Measurements from ENCODE around the gene RAB3C.

RAB3C gene

DNA sequence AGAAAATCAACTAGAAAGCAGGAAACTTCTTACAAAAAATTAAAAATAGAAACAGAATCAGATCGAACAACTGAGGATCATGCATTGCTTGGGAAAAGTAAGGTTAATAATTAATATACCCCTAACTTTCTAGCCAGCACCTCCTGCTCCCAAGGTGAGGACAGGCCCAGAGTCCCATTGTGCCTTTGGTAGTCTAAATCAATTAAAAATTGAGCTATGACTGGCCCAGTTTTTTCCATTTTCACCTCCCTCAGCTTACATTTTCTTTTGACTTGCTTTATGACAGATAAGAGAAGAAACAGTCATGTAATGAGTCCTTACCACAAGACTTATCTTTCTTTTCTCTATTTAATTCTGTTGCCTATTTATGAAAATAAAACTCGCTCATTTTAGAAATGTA lies 182.2 kb downstream of the RAB3C start:
- DNase-seq (ENCODE audit: low read depth in 1 of 2, low spot score in 1 of 2): no peak

DNA sequence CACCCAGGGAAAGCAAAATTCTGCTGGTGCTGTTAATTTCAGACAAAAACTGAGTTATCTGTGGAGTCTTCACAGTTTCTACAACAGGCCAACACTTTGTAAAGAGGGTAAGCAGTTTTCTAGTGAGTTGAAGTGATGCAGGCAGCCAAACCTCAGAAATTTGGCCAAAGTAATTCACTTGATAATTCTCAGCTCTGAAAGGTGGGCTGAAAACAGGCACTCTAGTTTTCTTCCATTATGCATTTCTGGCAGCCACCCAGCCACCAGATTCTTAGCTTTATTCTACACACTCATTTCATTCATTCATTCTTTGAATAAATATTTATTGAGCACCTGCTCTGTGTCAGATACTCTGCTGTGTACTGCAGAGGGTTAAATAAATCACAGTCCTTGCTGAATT lies 184.2 kb downstream of the RAB3C start:
- DNase-seq (ENCODE audit: low read depth in 1 of 2, low spot score in 1 of 2): no peak

DNA sequence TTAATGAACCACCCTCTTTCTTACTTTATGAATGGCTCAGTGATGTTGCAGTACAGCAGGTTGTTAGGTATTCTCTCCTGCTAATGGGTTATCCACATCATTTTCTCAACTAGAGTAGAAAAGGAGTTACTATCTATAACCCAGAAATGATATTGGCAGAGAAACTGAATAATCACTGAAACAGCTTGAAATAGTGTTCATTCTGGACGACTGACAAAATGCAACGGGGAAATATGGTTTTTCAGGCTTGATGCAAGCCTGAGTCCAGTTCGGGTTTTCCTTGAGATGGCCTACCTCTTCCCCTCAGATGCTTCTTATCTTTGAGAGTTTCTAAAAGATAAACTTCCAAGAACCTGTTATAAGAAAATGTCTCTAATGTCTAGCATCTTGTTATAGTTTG lies 187.3 kb downstream of the RAB3C start:
- no peak for DNase-seq (ENCODE audit: low read depth in 1 of 2, low spot score in 1 of 2)

DNA sequence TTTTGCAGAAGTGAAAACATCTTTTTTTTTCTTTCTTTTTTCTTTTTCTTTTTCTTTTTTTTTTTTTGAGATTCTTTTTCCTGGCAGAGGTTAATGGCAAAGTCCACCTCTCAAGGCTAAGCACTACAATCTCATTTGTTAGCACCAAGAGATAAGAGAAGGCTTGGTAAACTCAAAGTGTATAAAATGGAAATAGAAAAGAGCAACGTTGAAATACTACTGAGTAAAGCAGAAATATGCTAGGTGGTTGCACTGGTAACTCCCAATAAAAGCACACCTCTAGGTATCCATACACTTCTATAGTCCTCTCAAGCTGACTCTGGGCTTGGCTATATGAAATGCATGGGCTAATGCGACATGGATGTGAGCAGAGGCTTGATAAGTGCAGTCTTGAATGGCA lies 188.9 kb downstream of the RAB3C start:
- DNase-seq (ENCODE audit: low read depth in 1 of 2, low spot score in 1 of 2): no peak

DNA sequence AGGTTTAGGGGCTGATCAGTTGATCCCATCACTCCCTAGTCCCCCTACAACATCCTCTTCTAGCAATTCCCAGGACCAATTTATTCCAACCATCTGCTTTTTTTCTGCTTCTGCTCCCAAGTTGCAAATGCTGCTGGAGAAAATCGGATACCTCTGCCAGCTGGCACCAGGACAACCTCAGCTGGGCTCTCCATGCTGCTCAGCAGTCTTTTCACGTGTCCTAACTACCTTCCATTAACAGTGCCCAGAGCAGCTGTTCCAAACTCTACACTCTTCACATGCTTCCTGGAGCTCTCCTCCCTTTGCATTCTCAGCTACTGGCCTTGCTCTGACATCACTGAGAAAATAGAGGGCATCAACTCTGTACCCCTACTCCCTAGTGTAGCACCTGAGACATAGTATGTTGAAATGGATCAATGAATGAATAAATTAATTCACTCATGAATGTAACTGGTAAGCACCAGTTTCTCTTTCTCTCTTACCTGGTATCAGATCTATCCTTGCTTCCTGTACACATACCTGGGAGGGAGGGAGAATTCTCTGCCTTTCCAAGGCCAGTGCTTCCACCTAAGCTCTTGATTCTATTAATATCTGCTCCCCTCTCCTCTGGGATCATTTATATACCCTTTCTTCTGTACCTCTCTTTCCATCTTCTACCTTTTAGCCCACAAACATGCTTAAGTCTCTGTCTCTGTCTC lies 191.0 kb downstream of the RAB3C start:
- no peak for DNase-seq (ENCODE audit: low read depth in 1 of 2, low spot score in 1 of 2)

DNA sequence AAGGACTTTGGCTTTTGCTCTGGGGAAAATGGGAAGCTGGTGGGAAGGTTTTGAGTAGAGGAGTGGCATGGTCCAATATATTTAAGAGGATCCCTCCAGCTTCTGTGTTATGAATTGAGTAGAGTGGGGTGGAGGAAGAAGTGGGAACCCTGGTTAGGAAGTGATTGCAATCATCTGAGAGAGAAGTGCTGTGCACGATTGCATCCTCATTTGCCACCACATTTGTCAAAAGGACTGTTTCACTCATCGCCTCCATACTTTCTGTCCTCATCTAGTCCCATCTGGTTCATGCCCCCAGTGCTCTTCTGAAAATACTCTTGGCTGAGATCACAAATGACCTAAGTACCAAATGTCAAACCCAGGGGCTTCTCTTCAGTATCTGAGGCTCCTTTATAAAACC lies 192.1 kb downstream of the RAB3C start:
- no peak for DNase-seq (ENCODE audit: low read depth in 1 of 2, low spot score in 1 of 2)

DNA sequence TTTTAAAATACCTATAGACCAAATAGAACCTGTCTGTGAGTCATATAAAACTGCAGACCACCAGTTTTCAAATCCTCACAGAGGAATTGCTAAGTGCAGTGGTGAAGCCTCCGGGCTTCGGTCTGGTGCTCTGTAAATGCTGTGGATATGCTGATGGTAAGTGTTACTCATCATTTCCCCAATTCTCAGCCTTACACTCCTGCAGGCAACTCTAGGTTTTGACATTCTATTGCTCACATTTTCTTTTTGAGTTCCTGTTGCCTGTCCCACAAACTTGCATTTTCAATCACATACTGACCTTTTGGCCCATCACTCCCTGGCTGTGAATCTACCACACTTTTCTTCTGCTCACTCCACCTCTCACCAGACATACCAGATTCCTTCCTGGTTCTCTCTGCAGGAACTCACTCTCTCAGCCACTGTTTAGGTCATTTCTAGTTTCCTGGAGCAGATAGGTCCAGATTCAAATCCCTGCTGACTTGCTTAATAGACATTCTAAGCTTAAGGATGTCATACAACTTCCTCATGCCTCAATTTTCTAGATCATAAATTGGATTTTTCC lies 192.9 kb downstream of the RAB3C start:
- no peak for DNase-seq (ENCODE audit: low read depth in 1 of 2, low spot score in 1 of 2)

DNA sequence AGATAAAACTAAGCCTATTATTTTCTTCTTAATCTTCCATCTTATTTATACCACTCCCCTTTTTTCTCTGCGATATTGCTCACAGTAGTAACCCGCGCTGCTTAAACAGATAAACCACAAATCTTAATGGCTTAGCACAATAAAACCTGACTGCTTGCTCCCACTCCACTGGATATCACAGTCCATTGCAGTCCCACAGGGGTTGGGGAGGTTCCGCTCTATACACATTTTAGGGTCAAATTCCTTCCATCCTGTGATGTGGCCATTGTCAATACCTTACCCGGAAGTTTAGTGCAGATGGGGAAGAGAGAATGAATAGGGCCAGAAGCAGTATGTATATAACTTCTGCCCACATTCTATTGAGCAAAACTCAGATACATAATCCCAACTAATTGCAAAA lies 193.7 kb downstream of the RAB3C start:
- no peak for DNase-seq (ENCODE audit: low read depth in 1 of 2, low spot score in 1 of 2)

DNA sequence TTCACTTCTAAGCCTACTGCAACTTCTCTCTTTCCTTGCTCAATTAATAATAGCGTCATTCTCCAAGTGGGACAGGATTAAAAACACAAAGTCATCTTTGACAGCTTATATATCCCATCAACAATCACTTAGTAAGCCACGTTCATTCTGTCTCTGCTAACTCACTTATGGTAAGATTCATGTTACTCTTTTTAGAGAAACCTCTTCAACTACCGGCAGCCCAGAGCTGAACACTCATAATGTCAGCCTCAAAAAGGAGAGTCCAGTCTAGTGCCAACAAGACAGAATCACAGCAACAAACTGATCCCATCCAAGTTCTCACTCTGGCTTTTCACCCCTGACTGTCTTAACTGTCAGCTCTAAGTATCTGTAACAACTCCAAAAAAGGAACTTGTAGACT lies 196.0 kb downstream of the RAB3C start:
- DNase-seq (ENCODE audit: low read depth in 1 of 2, low spot score in 1 of 2): no peak

DNA sequence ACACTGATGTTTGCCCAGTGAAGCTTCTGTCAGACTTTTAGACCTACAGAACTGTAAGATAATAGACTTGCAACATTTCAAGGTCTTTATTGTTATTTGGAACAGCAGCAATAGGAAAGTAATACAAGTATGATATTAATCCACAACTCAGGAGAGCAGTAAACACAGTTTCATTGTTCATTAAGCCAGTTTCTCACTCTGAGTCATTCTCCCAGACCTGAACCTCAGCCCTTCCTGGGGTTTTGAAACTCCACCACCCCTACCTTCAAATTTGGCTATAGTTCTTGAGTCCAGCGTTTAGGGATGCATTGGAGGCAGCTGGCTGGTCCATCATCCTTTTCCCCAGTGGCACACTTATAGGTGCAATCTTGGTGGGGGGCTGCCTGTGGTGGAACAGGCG lies 203.2 kb downstream of the RAB3C start:
- DNase-seq (ENCODE audit: low read depth in 1 of 2, low spot score in 1 of 2): no peak

DNA sequence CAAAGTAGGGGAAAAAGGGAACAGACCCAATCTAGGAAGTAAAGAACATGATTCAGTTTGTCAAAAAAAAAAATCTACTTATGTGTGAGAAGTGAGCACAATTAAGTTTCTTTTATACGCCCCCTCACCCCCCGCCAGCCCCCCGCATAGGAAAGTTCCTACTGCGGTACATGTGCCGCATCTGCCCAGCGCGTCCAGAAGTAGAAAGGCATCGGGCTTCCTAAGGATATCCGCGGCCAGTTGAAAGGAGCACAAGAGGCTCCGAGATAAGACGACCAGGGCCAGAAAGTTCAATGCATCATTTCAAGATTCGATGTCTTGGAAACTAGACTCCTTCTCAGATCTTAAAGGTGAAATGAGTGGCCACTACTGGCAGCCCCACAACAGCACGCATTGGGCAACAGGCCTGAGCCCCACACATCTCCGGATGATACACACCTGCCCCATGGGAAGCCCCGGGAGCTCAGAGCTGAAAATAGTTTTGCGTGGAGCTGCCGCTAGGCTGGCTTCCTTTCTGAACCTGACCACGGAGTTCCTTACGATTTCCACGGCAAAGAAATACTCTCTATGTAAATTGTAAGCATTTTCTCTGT lies 203.9 kb downstream of the RAB3C start:
- DNase-seq (ENCODE audit: low read depth in 1 of 2, low spot score in 1 of 2): no peak

DNA sequence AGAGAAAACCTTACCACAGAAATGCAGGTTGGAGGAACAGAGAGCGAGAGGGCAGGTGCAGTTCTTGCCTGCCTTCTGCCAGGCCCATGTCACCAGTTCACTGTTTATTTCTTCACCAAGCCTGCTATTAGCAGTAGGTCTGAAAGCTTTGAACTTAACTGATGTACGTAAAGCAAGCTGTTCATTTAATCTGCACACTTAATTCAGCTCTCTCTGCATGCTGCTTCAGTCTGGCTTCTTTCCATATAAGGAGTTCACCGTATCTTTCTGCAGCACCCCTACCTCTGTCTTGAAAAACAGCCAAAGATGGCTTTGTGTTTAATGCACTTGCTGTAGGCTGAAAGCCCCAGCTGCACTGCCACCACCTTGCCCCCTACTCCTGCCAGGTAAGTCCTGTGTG lies 205.1 kb downstream of the RAB3C start:
- no peak for DNase-seq (ENCODE audit: low read depth in 1 of 2, low spot score in 1 of 2)

DNA sequence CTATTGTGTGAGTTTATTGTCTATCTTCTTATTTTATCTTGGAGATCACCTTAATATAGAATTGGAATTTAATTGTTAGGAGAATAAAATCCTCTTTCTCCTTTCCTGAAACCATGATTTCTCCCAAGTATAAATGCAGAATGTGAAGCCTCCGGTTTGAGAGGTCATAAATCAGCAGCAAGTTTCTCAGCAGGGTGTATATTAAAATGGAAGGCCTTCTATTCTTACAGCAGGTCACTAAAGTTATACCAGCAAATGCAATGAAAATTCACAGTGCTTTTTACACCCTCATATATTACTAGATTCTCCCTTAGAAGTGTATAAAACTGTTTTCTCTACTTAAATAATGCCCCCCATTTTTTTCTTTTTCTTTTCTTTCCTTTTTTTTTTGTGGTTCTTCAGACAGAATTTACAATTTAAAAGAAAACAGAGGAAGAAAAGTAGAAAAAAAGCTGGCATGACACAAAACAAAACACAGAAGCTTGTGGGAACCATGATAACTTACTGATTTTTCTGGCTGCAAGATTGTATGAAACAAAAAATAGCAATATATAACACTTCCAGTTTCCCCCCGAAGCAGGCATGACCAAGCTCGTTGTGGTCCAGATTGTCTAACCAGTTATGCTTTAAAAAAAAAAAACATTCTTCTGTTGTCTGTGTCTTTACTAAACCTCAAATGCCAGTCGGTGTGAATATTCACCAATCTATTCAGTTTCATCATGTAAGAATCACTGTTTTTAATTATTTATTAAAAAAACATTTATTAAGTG lies 211.2 kb downstream of the RAB3C start:
- DNase-seq (ENCODE audit: low read depth in 1 of 2, low spot score in 1 of 2): no peak

DNA sequence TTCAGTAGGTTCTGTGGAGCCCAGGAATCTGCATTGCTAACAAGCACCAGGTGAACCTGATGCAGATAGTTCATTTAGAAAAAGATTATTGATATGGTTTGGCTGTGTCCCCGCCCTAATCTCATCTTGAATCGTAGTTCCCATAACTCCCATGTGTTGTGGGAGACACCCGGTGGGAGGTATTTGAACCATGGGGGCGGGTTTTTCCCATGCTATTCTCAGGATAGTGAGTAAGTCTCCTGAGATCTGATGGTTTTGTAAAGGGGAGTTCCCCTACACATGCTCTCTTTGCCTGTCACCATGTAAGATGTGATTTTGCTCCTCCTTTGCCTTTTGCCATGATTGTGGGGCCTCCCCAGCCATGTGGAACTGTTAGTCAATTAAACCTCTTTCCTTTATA lies 212.0 kb downstream of the RAB3C start:
- DNase-seq (ENCODE audit: low read depth in 1 of 2, low spot score in 1 of 2): no peak

DNA sequence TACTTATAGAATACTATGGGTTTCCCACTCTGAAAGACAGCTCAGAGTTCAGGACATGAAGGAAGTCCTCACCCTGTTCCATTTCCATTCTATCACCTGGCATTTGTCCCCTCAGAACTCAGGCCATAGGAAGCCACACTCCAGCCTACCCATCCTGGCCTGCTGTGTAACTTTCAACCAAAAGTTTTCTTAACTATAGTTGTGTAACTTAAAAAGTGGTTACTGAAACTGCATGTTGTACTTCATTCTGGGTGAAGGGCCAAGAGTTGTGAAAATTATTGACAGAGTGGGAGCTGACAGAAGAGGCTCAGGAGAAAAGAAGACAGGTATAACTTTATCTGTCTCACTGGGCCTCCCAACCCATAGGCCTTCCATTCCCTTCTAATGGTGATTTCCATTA lies 212.5 kb downstream of the RAB3C start:
- no peak for DNase-seq (ENCODE audit: low read depth in 1 of 2, low spot score in 1 of 2)

DNA sequence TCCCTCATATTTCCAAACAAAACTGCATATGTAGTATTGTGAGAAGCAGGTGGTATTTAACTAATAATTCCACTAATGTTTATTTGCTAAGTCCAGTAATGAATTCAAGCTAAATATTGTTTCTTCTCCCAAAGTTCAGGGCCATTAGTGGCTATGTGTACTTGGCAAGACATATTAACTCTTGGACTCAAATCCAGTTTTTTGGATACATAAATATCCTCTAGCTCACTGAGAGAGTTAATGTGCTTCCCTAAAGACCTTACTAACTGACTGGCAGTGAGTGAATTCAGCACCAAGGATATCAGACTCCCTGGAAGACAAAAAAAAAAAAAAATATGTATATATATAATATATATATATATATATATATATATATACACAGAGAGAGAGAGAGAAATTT lies 214.1 kb downstream of the RAB3C start:
- no peak for DNase-seq (ENCODE audit: low read depth in 1 of 2, low spot score in 1 of 2)

DNA sequence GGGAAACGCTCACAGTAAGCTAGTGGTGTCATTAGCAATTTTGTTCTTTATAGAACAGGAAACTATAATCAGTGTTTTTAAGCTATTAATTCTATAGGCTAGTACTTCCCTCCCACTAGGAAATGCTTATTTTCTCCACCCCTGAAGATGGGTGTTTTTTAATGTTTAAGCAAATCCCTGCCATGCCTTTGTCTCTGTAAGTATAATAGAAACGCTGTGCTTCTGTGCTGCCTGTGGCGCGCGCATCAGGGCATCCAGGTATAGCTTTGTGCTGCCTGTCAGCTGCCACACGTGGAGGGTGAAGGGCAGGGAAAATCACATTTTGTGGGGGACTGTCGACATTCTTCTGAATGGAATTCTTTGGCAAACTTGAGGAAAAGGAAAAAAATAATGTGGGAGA lies 217.5 kb downstream of the RAB3C start:
- no peak for DNase-seq (ENCODE audit: low read depth in 1 of 2, low spot score in 1 of 2)

DNA sequence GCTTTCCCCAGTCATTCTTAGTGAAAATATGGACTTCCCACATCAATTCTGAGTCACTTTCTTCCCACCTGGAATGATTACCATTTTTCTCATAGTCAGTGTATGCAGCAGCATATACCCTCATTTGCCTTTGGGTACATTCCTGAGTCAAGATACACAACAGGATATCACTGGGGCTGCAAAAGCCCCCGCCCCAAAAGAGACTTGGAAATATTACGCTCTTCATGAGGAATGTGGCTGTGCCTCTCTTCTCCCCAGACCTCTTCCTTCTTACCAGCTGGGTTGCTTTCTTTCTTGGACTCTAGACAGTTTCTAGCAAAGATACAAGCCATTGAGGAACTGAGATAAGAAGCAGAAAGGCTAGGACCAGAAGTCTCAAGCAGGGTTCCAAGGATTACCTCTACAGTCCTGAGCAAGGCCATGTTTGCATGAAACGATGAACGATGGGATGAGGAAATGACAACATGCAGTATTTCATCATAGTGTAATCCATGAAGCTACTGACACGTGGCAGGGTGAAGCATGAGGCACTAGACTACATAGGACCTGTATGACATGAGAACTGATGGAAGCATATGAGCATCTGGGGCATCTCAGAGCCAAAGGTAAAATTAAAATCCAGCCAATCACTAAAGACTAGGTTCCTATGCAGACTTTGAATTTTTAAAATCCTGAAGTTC lies 218.1 kb downstream of the RAB3C start:
- DNase-seq (ENCODE audit: low read depth in 1 of 2, low spot score in 1 of 2): no peak

DNA sequence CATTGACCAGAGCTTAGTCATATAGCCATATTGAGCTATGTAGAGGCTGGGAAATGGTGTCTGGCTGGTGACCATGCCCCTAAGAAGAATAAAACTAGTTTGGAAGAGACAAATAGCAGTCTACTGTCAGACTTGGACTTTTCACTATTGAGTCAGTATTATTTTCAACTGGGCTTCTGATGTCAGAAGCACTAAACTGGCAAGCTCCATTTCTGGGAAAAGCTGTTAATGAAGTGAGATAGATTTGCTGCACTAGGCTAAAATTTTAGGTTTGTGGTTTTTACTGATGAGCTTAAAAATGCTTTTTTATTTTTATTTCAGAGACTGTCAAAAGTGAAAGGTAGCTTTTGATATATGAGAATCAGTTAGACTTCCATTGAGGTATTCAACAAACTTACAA lies 220.2 kb downstream of the RAB3C start:
- no peak for DNase-seq (ENCODE audit: low read depth in 1 of 2, low spot score in 1 of 2)

DNA sequence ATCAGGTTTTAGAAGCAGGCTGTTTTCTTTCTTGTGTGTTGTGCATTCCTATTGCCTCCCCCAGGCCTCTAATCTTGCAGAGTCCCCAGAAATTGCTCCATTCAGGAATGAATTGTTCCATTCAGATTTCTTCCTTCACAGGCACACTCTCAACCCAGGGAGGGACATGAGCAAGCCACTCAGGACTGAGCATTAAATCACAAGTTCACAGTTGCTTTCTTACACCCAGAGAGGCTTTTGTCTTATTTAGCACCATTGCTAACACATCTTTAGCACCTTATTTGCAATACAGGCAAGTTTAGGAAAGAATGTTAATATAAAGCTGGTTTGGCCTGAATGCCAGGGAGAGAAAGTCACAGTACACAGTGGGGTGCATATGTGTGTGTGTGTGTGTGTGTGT lies 221.4 kb downstream of the RAB3C start:
- DNase-seq (ENCODE audit: low read depth in 1 of 2, low spot score in 1 of 2): no peak

DNA sequence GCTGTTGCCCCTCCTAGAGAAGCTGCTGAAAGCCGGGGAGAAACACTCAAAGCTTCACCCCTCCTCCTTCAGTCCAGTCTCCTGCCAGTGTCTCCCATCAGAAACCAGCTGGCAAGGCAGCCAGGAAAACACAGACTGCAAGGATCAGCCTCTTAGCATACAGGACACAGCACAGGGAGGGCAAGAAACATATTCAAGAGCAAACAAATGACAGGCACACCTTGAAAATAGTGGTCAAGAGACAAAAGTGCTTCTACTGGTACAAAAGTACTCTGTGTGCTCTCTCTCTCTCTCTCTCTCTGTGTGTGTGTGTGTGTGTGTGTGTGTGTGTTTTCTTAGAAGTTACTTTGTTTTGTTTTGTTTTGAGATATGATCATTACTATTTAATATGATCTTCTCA lies 227.2 kb downstream of the RAB3C start:
- no peak for DNase-seq (ENCODE audit: low read depth in 1 of 2, low spot score in 1 of 2)

DNA sequence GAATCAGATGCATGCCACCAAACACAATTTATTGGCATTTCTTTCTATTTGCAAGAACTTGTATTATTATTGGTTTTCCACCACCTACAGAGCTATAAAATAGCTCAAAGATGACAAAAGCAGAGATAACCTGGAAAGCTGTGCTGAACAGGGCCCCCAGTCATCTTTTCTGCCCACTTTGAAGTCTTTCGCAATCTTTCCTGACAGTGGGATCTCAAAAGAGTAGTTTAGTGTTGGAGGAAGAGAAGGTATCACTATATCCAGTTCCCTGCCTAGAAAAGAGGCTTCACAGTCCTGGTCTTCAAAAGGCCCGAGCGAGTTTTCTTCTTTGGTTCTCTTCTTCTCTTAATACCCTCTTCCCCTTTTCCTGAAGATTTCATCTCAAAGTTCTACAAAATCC lies 231.0 kb downstream of the RAB3C start:
- DNase-seq (ENCODE audit: low read depth in 1 of 2, low spot score in 1 of 2): no peak
